PC-9 (cell line): ENCODE measurements around the gene TKT. TPM values are rescaled to one million over a fixed set of nuclear protein-coding genes. Genes with fewer than 3 reads are reported as not detected.
"Not testable (repeated sequence)": the region's sequence is repeated elsewhere in the genome, so short reads cannot be mapped to it uniquely, and the experiment has no call there.

Source experiments
- BruUV-seq: library from RNA; stranded (reverse); fragments of 400-500 nt; replicated peaks from 2 replicates; lab custom pipeline; 2021; lab: Mats Ljungman, UMichigan
- CTCF ChIA-PET: fragments of 300-600 bp; sonication (Branson Sonifier 250); formaldehyde crosslinking; loops from one replicate; lab custom pipeline; 2022; ENCODE audit warnings: antibody characterized with exemption; lab: Charles Lee
- POLR2A ChIA-PET: fragments of 300-600 bp; sonication (Branson Sonifier 250); formaldehyde crosslinking; loops from one replicate; lab custom pipeline; 2022; ENCODE audit warnings: antibody characterized with exemption; ENCODE audit not compliant: unreplicated experiment; lab: Charles Lee
- DNase-seq, 2 experiments: peaks; one replicate each; pipeline versions ENCODE4 v3.0.0 to v3.0.0-alpha.2; 2015 to 2022; ENCODE audit warnings: mixed read lengths in 1 of 2
- H2AFZ ChIP-seq: fragments of 200-600 bp; sonication (generic); 2 replicates; pipeline ENCODE4 v1.8.1; 2017; ENCODE audit warnings: antibody characterized with exemption
- H3F3A ChIP-seq: fragments of 200-600 bp; sonication (generic); 2 replicates; pipeline ENCODE4 v1.8.1; 2017; ENCODE audit warnings: antibody characterized with exemption, mild to moderate bottlenecking, low read depth; ENCODE audit not compliant: insufficient read depth
- H3K27ac ChIP-seq: fragments of 200-600 bp; sonication (generic); 2 replicates; pipeline ENCODE4 v1.6.1; 2016; ENCODE audit warnings: mixed run types
- H3K27me3 ChIP-seq: fragments of 200-600 bp; sonication (generic); 2 replicates; pipeline ENCODE4 v1.6.1; 2016; ENCODE audit warnings: low read depth, mixed run types; ENCODE audit not compliant: insufficient read depth
- H3K36me3 ChIP-seq: fragments of 200-600 bp; sonication (generic); 2 replicates; pipeline ENCODE4 v1.6.1; 2016; ENCODE audit warnings: low read depth, mixed run types
- H3K4me1 ChIP-seq: fragments of 200-600 bp; sonication (generic); replicated peaks from 2 replicates; pipeline ENCODE4 v1.6.1; 2016; ENCODE audit warnings: mixed run types; ENCODE audit not compliant: insufficient read depth
- H3K4me2 ChIP-seq: fragments of 200-600 bp; sonication (generic); 2 replicates; pipeline ENCODE4 v1.6.1; 2017; ENCODE audit warnings: mixed run types
- H3K4me3 ChIP-seq: fragments of 200-600 bp; sonication (generic); 2 replicates; pipeline ENCODE4 v1.6.1; 2016; ENCODE audit warnings: mixed run types
- H3K79me2 ChIP-seq: fragments of 200-600 bp; sonication (generic); 2 replicates; pipeline ENCODE4 v1.6.1; 2017; ENCODE audit warnings: low read depth, mixed run types
- H3K9me2 ChIP-seq: fragments of 200-600 bp; sonication (generic); 2 replicates; pipeline ENCODE4 v1.8.1; 2017; ENCODE audit warnings: mild to moderate bottlenecking; ENCODE audit not compliant: insufficient read depth
- H3K9me3 ChIP-seq: fragments of 200-600 bp; sonication (generic); 2 replicates; pipeline ENCODE4 v1.8.1; 2016; ENCODE audit warnings: low read depth; ENCODE audit not compliant: insufficient read depth
- H4K20me1 ChIP-seq: fragments of 200-600 bp; sonication (generic); 2 replicates; pipeline ENCODE4 v1.8.1; 2017; ENCODE audit not compliant: insufficient read depth
- EZH2 ChIP-seq: fragments of 200-600 bp; sonication (generic); IDR thresholded peaks from 2 replicates; pipeline ENCODE4 v1.8.0; 2017; ENCODE audit warnings: antibody characterized with exemption, low read depth
- intact Hi-C: fragments of 100-400 bp; cut with micrococcal nuclease; formaldehyde crosslinking; loops from one replicate; pipeline ENCODE4 v1.10.0; 2022; ENCODE audit not compliant: unreplicated experiment
- total RNA-seq: library from RNA; stranded (reverse); gene quantifications from 2 replicates; pipeline ENCODE4 v1.2.3, GENCODE V29; 2021
- TF ChIP-seq, protein P1 (sequence below): fragments of 200-600 bp; sonication (generic); conservative IDR thresholded peaks from 2 replicates; pipeline ENCODE4 v1.6.1; 2017; ENCODE audit warnings: mixed run types, antibody characterized with exemption, mild to moderate bottlenecking, moderate library complexity

TKT gene
- total RNA-seq, 1 experiment from 2014 or later: 2,016 TPM

DNA sequence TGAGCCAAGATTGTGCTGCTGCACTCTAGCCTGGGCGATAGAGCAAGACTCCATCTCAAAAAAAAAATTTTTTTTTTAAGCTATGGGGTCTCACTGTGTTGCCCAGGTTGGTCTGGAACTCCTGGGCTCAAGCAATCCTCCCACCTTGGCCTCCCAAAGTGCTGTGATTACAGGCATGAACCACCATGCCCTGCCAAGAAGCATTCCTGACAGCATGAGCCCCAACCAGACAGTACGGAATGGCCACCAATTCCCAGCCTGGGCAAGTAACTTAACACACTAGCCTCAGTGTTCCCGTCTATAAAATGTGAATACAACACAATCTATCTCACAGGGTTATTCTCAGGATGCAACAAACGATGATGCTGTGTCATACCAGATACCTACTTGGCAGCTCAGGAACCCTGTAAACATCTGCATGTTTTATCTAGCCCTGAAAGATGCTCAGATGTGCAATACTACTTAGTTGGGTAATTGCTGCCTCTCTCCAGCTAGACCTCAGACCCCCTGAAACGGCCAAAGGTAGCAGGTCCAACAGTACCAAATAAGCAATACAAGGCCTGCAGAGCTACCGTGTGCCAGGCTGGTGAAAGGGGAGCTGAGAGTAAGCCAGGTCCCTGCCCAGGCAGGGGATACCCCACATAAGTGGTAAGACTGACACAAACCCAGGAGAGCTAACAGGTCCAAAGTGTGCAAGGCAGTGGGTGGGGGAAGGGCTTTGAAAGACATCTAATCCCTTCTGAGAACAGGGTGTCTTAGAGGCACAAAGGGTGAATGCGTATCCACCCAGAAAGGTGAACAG is 1.9 kb downstream of the TKT start:
- intact Hi-C loops: loop anchor here (1.0 to 2.0 kb wide), 2 partner anchors 15 to 16 kb away; no protein-coding TSS in a partner anchor
- Histone ChIP-seq H3K9me2 (no peaks in the 10 kb centered on the region), H3K36me3 (peaks cover 35% of the 10 kb centered on the region), H3K4me3 (peak overlapping the region; percentile 98), H3K27ac (peak overlapping the region; percentile 76), H3K79me2 (peaks cover 74% of the 10 kb centered on the region), H4K20me1 (peaks cover 62% of the 10 kb centered on the region), H3K27me3 (no peaks in the 10 kb centered on the region), H3K9me3 (no peaks in the 10 kb centered on the region), H3F3A (peaks cover 43% of the 10 kb centered on the region; the same call in 1 of the 2 replicates), H3K4me2 (peak overlapping the region; percentile 99), H2AFZ (no peak overlapping the region), H3K4me1 (peaks cover 51% of the 10 kb centered on the region)
- TF ChIP-seq, protein P1, sequence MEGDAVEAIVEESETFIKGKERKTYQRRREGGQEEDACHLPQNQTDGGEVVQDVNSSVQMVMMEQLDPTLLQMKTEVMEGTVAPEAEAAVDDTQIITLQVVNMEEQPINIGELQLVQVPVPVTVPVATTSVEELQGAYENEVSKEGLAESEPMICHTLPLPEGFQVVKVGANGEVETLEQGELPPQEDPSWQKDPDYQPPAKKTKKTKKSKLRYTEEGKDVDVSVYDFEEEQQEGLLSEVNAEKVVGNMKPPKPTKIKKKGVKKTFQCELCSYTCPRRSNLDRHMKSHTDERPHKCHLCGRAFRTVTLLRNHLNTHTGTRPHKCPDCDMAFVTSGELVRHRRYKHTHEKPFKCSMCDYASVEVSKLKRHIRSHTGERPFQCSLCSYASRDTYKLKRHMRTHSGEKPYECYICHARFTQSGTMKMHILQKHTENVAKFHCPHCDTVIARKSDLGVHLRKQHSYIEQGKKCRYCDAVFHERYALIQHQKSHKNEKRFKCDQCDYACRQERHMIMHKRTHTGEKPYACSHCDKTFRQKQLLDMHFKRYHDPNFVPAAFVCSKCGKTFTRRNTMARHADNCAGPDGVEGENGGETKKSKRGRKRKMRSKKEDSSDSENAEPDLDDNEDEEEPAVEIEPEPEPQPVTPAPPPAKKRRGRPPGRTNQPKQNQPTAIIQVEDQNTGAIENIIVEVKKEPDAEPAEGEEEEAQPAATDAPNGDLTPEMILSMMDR: no peak
- TF ChIP-seq EZH2: no peak
- TSS peak; percentile 27 for BruUV-seq
- no peak for DNase-seq
- ChIA-PET CTCF (interaction anchor here (0.6 kb wide), 2 partner anchors 11 to 46 kb away, joined by 3 read pairs; no protein-coding TSS in a partner anchor), POLR2A (interaction anchor here (0.6 kb wide), 2 partner anchors 11 to 98 kb away, joined by 3 to 16 read pairs; no protein-coding TSS in a partner anchor)

DNA sequence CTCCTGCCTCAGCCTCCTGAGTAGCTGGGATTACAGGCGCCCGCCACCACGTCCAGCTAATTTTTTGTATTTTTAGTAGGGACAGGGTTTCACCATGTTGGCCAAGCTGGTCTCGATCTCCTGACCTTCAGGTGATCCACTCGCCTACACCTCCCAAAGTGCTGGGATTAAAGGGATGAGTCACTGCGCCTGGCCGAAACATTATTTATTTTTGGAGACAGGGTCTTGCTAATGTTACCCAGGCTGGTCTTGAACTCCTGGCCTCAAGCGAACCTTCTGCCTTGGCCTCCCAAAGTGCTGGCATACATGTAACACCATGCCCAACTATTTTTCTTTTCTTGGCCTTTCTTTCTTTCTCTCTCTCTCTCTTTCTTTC is 2.9 kb downstream of the TKT start:
- Histone ChIP-seq H3F3A (peaks cover 53% of the 10 kb centered on the region; the same call in 1 of the 2 replicates), H3K4me1 (peaks cover 53% of the 10 kb centered on the region), H3K4me3 (peak overlapping the region; percentile 98), H3K79me2 (peaks cover 84% of the 10 kb centered on the region), H3K4me2 (peak overlapping the region; percentile 99), H3K27ac (peak overlapping the region; percentile 76), H3K36me3 (peaks cover 38% of the 10 kb centered on the region), H4K20me1 (peaks cover 72% of the 10 kb centered on the region)
- BruUV-seq, H3K9me3 ChIP-seq, H2AFZ ChIP-seq, H3K27me3 ChIP-seq, DNase-seq, POLR2A ChIA-PET, H3K9me2 ChIP-seq: not testable (repeated sequence)
- CTCF ChIA-PET: interaction anchor here (0.6 kb wide), 2 partner anchors 12 to 47 kb away, joined by 3 read pairs; no protein-coding TSS in a partner anchor
- intact Hi-C loops: loop anchor here (2.0 kb wide), 1 partner anchor 14 kb away; no protein-coding TSS in a partner anchor

DNA sequence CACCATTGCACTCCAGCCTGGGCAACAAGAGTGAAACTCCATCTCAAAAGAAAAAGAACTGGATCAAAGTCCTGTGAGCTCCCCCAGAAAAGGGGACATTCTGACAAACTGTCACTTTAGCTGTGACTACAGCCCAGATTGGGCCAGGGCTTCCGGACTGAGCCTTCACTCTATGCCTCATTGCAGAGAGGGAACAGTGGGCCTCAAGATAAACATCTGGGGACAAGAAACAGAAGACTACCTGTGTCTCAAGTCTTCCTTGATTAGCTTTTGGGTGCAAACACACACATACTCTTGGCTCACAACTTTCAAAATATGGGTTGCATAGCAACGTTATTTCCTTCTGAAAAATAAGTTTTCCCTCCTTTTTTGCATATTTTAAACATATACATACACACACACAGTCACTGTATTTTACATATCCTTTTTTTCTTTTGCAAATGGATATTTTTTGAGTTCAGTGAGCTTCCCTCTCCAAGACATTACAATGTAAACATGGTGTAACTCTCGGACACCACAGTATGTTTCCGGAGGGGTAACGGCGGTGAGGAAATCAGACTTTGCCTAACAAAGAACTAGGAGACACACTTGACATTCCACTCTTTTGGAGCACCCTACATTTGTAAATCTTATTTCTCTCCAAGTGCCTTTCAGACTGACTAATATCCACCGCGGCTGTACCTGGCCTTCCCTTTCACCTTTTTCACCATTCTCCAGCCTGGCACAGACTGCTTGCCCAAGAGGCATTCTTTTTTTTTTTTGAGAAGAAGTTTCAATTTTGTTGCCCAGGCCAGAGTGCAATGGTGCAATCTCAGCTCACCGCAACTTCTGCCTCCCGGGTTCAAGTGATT is 3.5 kb downstream of the TKT start:
- ChIA-PET POLR2A (no interaction called here), CTCF (interaction anchor here (1.6 kb wide), 1 partner anchor 18 kb away, joined by 3 read pairs; no protein-coding TSS in a partner anchor)
- peak overlapping the region; percentile 99 for H3K4me2 ChIP-seq
- BruUV-seq: no TSS peak
- H2AFZ ChIP-seq: no peak overlapping the region
- intact Hi-C loops: loop anchor here (2.0 kb wide), 1 partner anchor 14 kb away; no protein-coding TSS in a partner anchor
- peaks cover 78% of the 10 kb centered on the region for H4K20me1 ChIP-seq
- H3K4me1 ChIP-seq: peaks cover 59% of the 10 kb centered on the region
- peak overlapping the region; percentile 98 for H3K4me3 ChIP-seq
- no peaks in the 10 kb centered on the region for H3K9me3 ChIP-seq
- H3K27ac ChIP-seq: peak overlapping the region; percentile 76
- no peak for TF ChIP-seq EZH2
- TF ChIP-seq, protein P1: no peak
- peak in 1 of 2 experiments; percentile 76 for DNase-seq
- H3K79me2 ChIP-seq: peaks cover 90% of the 10 kb centered on the region
- H3K36me3 ChIP-seq: peaks cover 42% of the 10 kb centered on the region
- no peaks in the 10 kb centered on the region for H3K27me3 ChIP-seq
- H3K9me2 ChIP-seq: no peaks in the 10 kb centered on the region
- H3F3A ChIP-seq: peaks cover 55% of the 10 kb centered on the region; the same call in 1 of the 2 replicates
